Left ventricle myocardium superior (tissue), 1 donor: Measurements from ENCODE around the gene GSTM1. TPM values are rescaled to one million over a fixed set of nuclear protein-coding genes. Genes with fewer than 3 reads are reported as not detected.

ENCODE experiments used
- ATAC-seq: fragments of 200-7000 bp; cut with Tn5 transposase; one replicate; pipeline ENCODE4 v1.9.1; 2020; ENCODE audit warnings: mild to moderate bottlenecking, moderate library complexity
- DNase-seq: peaks from one replicate; pipeline ENCODE4 v3.0.0-alpha.2; 2020
- intact Hi-C: fragments of 100-400 bp; cut with micrococcal nuclease; formaldehyde crosslinking; loops from one replicate; pipeline ENCODE4 v1.11.0; 2022
- total RNA-seq: library from RNA; stranded (reverse); fragmentation: NEBNext Ultra II Directional; extraction: Animal tissue kit (Norgen Biotek cat#: 25700); gene quantifications from one replicate; pipeline ENCODE4 v1.2.1, GENCODE V29; 2021
- donor health status: DM: no; HTN: yes; CAD: no; lungs with severe emphysema.

The GSTM1 gene
- total RNA-seq, 1 donor from 2014 or later, result not detected

GRCh38 chr1:109719337-109719837 is 31.8 kb downstream of the GSTM1 start:
- intact Hi-C loops, result no loop called here
- no peak for DNase-seq
- no peak for ATAC-seq

- ATAC-seq (no peak), DNase-seq (no peak)
- intact Hi-C loops, result no loop called here
Observed at GRCh38 chr1:109721042-109721441, 33.4 kb downstream of the GSTM1 start.

GRCh38 chr1:109721971-109722370 is 34.4 kb downstream of the GSTM1 start:
- intact Hi-C loops, result no loop called here
- ATAC-seq, result no peak
- DNase-seq, result no peak

- DNase-seq, result no peak
- intact Hi-C loops, result no loop called here
- no peak for ATAC-seq
Observed at GRCh38 chr1:109722908-109723691, 35.5 kb downstream of the GSTM1 start.

GRCh38 chr1:109724933-109725332 is 37.3 kb downstream of the GSTM1 start:
- intact Hi-C loops, result no loop called here
- ATAC-seq, result no peak

GRCh38 chr1:109725510-109725909 is 37.9 kb downstream of the GSTM1 start:
- intact Hi-C loops, result no loop called here
- no peak for ATAC-seq
- no peak for DNase-seq

More at GRCh38 chr1:109724933-109725332, 37.3 kb downstream of the GSTM1 start:
- no peak for DNase-seq

- ATAC-seq, result no peak
Observed at GRCh38 chr1:109726007-109726406, 38.4 kb downstream of the GSTM1 start.

GRCh38 chr1:109726728-109727373 is 39.2 kb downstream of the GSTM1 start:
- DNase-seq (no peak), ATAC-seq (no peak)
- intact Hi-C loops, result no loop called here

More at GRCh38 chr1:109726007-109726406, 38.4 kb downstream of the GSTM1 start:
- intact Hi-C loops, result no loop called here
- no peak for DNase-seq

GRCh38 chr1:109728870-109729269 is 41.3 kb downstream of the GSTM1 start:
- intact Hi-C loops, result no loop called here
- DNase-seq (no peak), ATAC-seq (no peak)

GRCh38 chr1:109730666-109731065 is 43.0 kb downstream of the GSTM1 start:
- intact Hi-C loops, result no loop called here
- DNase-seq (no peak), ATAC-seq (no peak)

GRCh38 chr1:109732390-109732881 is 44.8 kb downstream of the GSTM1 start:
- DNase-seq (no peak), ATAC-seq (no peak)
- intact Hi-C loops, result no loop called here

- intact Hi-C loops, result no loop called here
- DNase-seq (no peak), ATAC-seq (no peak)
Observed at GRCh38 chr1:109733236-109733870, 45.7 kb downstream of the GSTM1 start.

GRCh38 chr1:109739738-109740614 is 52.4 kb downstream of the GSTM1 start:
- peak; percentile 91 for DNase-seq
- intact Hi-C loops, result no loop called here
- ATAC-seq, result peak; percentile 99

GRCh38 chr1:109740615-109741373 is 53.2 kb downstream of the GSTM1 start, which contains the start of gene GSTM3:
TSS of gene GSTM3 (minus strand) at chr1:109741038. CDS start at chr1:109740287, 751 bp downstream.
- ATAC-seq, result no peak
- intact Hi-C loops, result no loop called here
- DNase-seq, result no peak
